SK-N-SH (cell line): ENCODE data around the gene GRIA1. TPM values are rescaled to one million over a fixed set of nuclear protein-coding genes. Genes with fewer than 3 reads are reported as not detected.

Source experiments
- CTCF ChIA-PET: fragments of 300-600, 350-600 bp; formaldehyde crosslinking; extraction: SDS; loops from one replicate; lab custom pipeline; 2021; lab: Yijun Ruan, JAX
- POLR2A ChIA-PET: fragments of 350-600 bp; sonication (Branson Sonifier 250); formaldehyde crosslinking; extraction: SDS; loops from one replicate; lab custom pipeline; 2020; ENCODE audit warnings: antibody characterized with exemption, inconsistent platforms; lab: Yijun Ruan, JAX
- DNase-seq: peaks from one replicate; pipeline ENCODE4 v3.0.0; 2012
- H2AFZ ChIP-seq: fragments of 200-600 bp; sonication (generic); 2 replicates; pipeline ENCODE4 v1.8.1; 2016; ENCODE audit warnings: antibody characterized with exemption, mild to moderate bottlenecking, low read depth
- H3F3A ChIP-seq: fragments of 200-600 bp; sonication (generic); replicated peaks from 2 replicates; pipeline ENCODE3; 2016; ENCODE audit warnings: antibody characterized with exemption, mild to moderate bottlenecking; ENCODE audit not compliant: insufficient read depth
- H3K27ac ChIP-seq, 2 experiments: fragments of 200-500 bp in 1 of 2; fragments of 200-600 bp in 1 of 2; sonication (Bioruptor generic) in 1 of 2; sonication (generic), shearing (Covaris generic) in 1 of 2; 2 replicates each; pipeline versions ENCODE4 v1.5.1 to v1.6.1; 2014 to 2016; ENCODE audit warnings: low read depth in 2 of 2, inconsistent platforms in 1 of 2, low read length in 1 of 2, mild to moderate bottlenecking in 1 of 2, mixed read lengths in 1 of 2
- H3K27me3 ChIP-seq: fragments of 200-600 bp; sonication (generic), shearing (Covaris generic); 2 replicates; pipeline ENCODE4 v1.6.1; 2016; ENCODE audit warnings: mixed run types; ENCODE audit not compliant: insufficient read depth
- H3K36me3 ChIP-seq, 2 experiments: fragments of 200-500 bp in 1 of 2; fragments of 200-600 bp in 1 of 2; sonication (Bioruptor generic) in 1 of 2; sonication (generic) in 1 of 2; replicated peaks in 1 of 2; 2 replicates each; pipeline versions ENCODE3 to v1.5.1; 2014 to 2016; ENCODE audit warnings: low read length in 1 of 2, mild to moderate bottlenecking in 1 of 2; ENCODE audit not compliant: insufficient read depth in 2 of 2, control insufficient read depth in 1 of 2
- H3K4me1 ChIP-seq, 2 experiments: fragments of 200-500 bp in 1 of 2; fragments of 200-600 bp in 1 of 2; sonication (Bioruptor generic) in 1 of 2; sonication (generic), shearing (Covaris generic) in 1 of 2; 2 replicates each; pipeline versions ENCODE4 v1.5.1 to v1.6.1; 2014 to 2016; ENCODE audit warnings: low read depth in 1 of 2, low read length in 1 of 2, mixed run types in 1 of 2; ENCODE audit not compliant: insufficient read depth in 2 of 2, control insufficient read depth in 1 of 2
- H3K4me2 ChIP-seq: fragments of 200-600 bp; sonication (generic), shearing (Covaris generic); 2 replicates; pipeline ENCODE4 v1.6.1; 2017; ENCODE audit warnings: mixed run types
- H3K4me3 ChIP-seq, 2 experiments: fragments of 200-500 bp in 1 of 2; fragments of 200-600 bp in 1 of 2; sonication (Bioruptor generic) in 1 of 2; sonication (generic), shearing (Covaris generic) in 1 of 2; 2 replicates each; pipeline versions ENCODE4 v1.5.1 to v1.8.1; 2014 to 2016; ENCODE audit warnings: low read depth in 2 of 2, inconsistent platforms in 1 of 2, low read length in 1 of 2, mild to moderate bottlenecking in 1 of 2, mixed read lengths in 1 of 2, moderate library complexity in 1 of 2
- H3K79me2 ChIP-seq: fragments of 200-600 bp; sonication (generic); 2 replicates; pipeline ENCODE4 v1.8.1; 2017; ENCODE audit warnings: mild to moderate bottlenecking; ENCODE audit not compliant: insufficient read depth
- H3K9ac ChIP-seq: fragments of 200-600 bp; sonication (generic); 2 replicates; pipeline ENCODE4 v1.6.1; 2017; ENCODE audit warnings: mixed run types
- H3K9me2 ChIP-seq: fragments of 200-600 bp; sonication (generic); 2 replicates; pipeline ENCODE4 v1.6.1; 2017; ENCODE audit warnings: mixed run types
- H3K9me3 ChIP-seq: fragments of 200-600 bp; sonication (generic); 2 replicates; pipeline ENCODE4 v1.6.1; 2017; ENCODE audit warnings: mixed run types, mild to moderate bottlenecking, moderate library complexity
- H4K20me1 ChIP-seq: fragments of 200-600 bp; sonication (generic); 2 replicates; pipeline ENCODE4 v1.6.1; 2017; ENCODE audit warnings: mild to moderate bottlenecking, mixed run types; ENCODE audit not compliant: insufficient read depth
- EZH2phosphoT487 ChIP-seq: fragments of 200-600 bp; sonication (generic); IDR thresholded peaks from 2 replicates; pipeline ENCODE4 v1.6.1; 2017; ENCODE audit warnings: low read depth, mixed run types, mild to moderate bottlenecking, antibody characterized with exemption, moderate library complexity, borderline replicate concordance
- JUND ChIP-seq: IDR thresholded peaks from 2 replicates; pipeline ENCODE4 v1.4.0; 2012
- NRF1 ChIP-seq: IDR thresholded peaks from 2 replicates; pipeline ENCODE4 v1.6.1; 2012; ENCODE audit warnings: low read depth, mild to moderate bottlenecking, low read length
- RAD21 ChIP-seq: IDR thresholded peaks from 2 replicates; pipeline ENCODE4 v1.6.1; 2012; ENCODE audit warnings: mild to moderate bottlenecking, low read length
- REST ChIP-seq: IDR thresholded peaks from 2 replicates; pipeline ENCODE4 v1.6.1; 2012; ENCODE audit warnings: mild to moderate bottlenecking, low read depth, low read length, moderate library complexity
- RXRA ChIP-seq: IDR thresholded peaks from 2 replicates; pipeline ENCODE4 v1.4.0; 2012; ENCODE audit warnings: low read depth, mild to moderate bottlenecking, borderline replicate concordance
- TEAD4 ChIP-seq: IDR thresholded peaks from 2 replicates; pipeline ENCODE4 v1.4.0; 2012; ENCODE audit warnings: mild to moderate bottlenecking, borderline replicate concordance; ENCODE audit not compliant: insufficient read depth
- YY1 ChIP-seq: IDR thresholded peaks from 2 replicates; pipeline ENCODE4 v1.4.0; 2012; ENCODE audit warnings: low read depth, mild to moderate bottlenecking
- WGBS: methylation state at CpG from one replicate; pipeline ENCODE4 v1.1.6; 2017; ENCODE audit warnings: low lambda C conversion rate; 5-methylcytosine and 5-hydroxymethylcytosine counted together
- polyA plus RNA-seq, 3 experiments: library from polyadenylated mRNA; depleted of rRNA; stranded (reverse); fragments of >200 nt; gene quantifications; 2 replicates each; pipeline ENCODE4 v1.2.3, GENCODE V29; 2012
- TF ChIP-seq, protein P1 (sequence below): IDR thresholded peaks from 2 replicates; pipeline ENCODE4 v1.4.0; 2012; ENCODE audit warnings: low read depth, borderline replicate concordance
- TF ChIP-seq, protein P2 (sequence below): fragments of 200-600 bp; sonication (generic); IDR thresholded peaks from 2 replicates; pipeline ENCODE4 v1.6.1; 2017; ENCODE audit warnings: antibody characterized with exemption, mild to moderate bottlenecking, moderate library complexity
- TF ChIP-seq, protein P3 (sequence below): IDR thresholded peaks from 2 replicates; pipeline ENCODE4; 2012

The GRIA1 gene
- polyA plus RNA-seq, 1 of the 3 experiments (the other 2 are of a cell fraction) = 0.35 TPM

DNA sequence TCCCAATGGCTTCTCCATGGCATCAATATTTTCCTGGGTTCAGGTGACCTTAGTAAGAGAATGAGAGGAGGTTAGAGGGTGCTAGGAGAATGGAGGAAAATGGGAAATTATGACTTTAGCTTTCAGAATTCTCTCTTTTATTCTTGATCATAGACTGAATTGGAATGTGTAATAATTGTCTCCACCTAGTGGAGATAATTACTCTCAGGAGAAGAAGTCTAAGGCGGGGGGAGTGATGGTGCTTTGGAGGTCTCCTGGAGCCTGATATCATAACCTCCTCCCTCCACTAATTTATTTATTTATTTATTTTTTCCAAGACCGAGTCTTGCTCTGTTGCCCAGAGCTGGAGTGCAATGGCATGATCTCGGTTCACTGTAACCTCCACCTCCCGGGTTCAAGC, 221.3 kb downstream of the GRIA1 start:
- no peaks in the 10 kb centered on the region for H3K36me3 ChIP-seq
- H3K27ac ChIP-seq = no peak overlapping the region
- H3K9me2 ChIP-seq = no peaks in the 10 kb centered on the region
- H3K4me2 ChIP-seq = no peak overlapping the region
- ChIA-PET CTCF (interaction anchor here (1.4 kb wide), 1 partner anchor 220 kb away, joined by 4 read pairs; no protein-coding TSS in a partner anchor), POLR2A (no interaction called here)
- H3K27me3 ChIP-seq = no peaks in the 10 kb centered on the region
- DNase-seq = no peak
- H3K9ac ChIP-seq = no peak overlapping the region
- no peaks in the 10 kb centered on the region for H3F3A ChIP-seq
- no peaks in the 10 kb centered on the region; a peak in 1 of 4 replicates for H3K4me1 ChIP-seq
- H3K4me3 ChIP-seq = no peak overlapping the region
- TF ChIP-seq TEAD4 (no peak), YY1 (no peak), JUND (no peak), NRF1 (no peak), REST (no peak), RAD21 (0 out of 2 replicates have a peak, but pooled peaks have one; percentile 4), RXRA (no peak), EZH2phosphoT487 (no peak)
- TF ChIP-seq, protein P1, sequence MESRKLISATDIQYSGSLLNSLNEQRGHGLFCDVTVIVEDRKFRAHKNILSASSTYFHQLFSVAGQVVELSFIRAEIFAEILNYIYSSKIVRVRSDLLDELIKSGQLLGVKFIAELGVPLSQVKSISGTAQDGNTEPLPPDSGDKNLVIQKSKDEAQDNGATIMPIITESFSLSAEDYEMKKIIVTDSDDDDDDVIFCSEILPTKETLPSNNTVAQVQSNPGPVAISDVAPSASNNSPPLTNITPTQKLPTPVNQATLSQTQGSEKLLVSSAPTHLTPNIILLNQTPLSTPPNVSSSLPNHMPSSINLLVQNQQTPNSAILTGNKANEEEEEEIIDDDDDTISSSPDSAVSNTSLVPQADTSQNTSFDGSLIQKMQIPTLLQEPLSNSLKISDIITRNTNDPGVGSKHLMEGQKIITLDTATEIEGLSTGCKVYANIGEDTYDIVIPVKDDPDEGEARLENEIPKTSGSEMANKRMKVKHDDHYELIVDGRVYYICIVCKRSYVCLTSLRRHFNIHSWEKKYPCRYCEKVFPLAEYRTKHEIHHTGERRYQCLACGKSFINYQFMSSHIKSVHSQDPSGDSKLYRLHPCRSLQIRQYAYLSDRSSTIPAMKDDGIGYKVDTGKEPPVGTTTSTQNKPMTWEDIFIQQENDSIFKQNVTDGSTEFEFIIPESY = no peak
- TF ChIP-seq, protein P2, sequence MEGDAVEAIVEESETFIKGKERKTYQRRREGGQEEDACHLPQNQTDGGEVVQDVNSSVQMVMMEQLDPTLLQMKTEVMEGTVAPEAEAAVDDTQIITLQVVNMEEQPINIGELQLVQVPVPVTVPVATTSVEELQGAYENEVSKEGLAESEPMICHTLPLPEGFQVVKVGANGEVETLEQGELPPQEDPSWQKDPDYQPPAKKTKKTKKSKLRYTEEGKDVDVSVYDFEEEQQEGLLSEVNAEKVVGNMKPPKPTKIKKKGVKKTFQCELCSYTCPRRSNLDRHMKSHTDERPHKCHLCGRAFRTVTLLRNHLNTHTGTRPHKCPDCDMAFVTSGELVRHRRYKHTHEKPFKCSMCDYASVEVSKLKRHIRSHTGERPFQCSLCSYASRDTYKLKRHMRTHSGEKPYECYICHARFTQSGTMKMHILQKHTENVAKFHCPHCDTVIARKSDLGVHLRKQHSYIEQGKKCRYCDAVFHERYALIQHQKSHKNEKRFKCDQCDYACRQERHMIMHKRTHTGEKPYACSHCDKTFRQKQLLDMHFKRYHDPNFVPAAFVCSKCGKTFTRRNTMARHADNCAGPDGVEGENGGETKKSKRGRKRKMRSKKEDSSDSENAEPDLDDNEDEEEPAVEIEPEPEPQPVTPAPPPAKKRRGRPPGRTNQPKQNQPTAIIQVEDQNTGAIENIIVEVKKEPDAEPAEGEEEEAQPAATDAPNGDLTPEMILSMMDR = 0 out of 2 replicates have a peak, but pooled peaks have one; percentile 27
- TF ChIP-seq, protein P3, sequence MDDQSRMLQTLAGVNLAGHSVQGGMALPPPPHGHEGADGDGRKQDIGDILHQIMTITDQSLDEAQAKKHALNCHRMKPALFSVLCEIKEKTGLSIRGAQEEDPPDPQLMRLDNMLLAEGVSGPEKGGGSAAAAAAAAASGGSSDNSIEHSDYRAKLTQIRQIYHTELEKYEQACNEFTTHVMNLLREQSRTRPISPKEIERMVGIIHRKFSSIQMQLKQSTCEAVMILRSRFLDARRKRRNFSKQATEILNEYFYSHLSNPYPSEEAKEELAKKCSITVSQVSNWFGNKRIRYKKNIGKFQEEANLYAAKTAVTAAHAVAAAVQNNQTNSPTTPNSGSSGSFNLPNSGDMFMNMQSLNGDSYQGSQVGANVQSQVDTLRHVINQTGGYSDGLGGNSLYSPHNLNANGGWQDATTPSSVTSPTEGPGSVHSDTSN = no peak
- H4K20me1 ChIP-seq = no peaks in the 10 kb centered on the region
- no peak overlapping the region for H2AFZ ChIP-seq
- WGBS = 63% methylated on average over 4 of the region's 4 CpGs
- H3K9me3 ChIP-seq = no peaks in the 10 kb centered on the region
- no peaks in the 10 kb centered on the region for H3K79me2 ChIP-seq
